ENCODE results near the gene SLC25A19. TPM values are rescaled to one million over a fixed set of nuclear protein-coding genes. Genes with fewer than 3 reads are reported as not detected.

The SLC25A19 gene
- total and polyA plus RNA-seq, 10 of the 15 experiments (the other 5 are each of a cell fraction or from before 2014, with no cell fraction given), result 32.9 to 91.6 (median 53.7) TPM

- TF ChIP-seq, protein P1, sequence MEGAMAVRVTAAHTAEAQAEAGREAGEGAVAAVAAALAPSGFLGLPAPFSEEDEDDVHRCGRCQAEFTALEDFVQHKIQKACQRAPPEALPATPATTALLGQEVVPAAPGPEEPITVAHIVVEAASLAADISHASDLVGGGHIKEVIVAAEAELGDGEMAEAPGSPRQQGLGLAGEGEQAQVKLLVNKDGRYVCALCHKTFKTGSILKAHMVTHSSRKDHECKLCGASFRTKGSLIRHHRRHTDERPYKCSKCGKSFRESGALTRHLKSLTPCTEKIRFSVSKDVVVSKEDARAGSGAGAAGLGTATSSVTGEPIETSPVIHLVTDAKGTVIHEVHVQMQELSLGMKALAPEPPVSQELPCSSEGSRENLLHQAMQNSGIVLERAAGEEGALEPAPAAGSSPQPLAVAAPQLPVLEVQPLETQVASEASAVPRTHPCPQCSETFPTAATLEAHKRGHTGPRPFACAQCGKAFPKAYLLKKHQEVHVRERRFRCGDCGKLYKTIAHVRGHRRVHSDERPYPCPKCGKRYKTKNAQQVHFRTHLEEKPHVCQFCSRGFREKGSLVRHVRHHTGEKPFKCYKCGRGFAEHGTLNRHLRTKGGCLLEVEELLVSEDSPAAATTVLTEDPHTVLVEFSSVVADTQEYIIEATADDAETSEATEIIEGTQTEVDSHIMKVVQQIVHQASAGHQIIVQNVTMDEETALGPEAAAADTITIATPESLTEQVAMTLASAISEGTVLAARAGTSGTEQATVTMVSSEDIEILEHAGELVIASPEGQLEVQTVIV (IDR thresholded peaks at IDR 0.05; ENCODE audit: borderline replicate concordance, partially characterized antibody), result no peak
- no peak for TF ChIP-seq ZBED1 (IDR thresholded peaks at IDR 0.05; ENCODE audit: borderline replicate concordance)
Measured at GRCh38 chr17:75327757-75328156, 38.5 kb upstream of the SLC25A19 start (continued).

DNA sequence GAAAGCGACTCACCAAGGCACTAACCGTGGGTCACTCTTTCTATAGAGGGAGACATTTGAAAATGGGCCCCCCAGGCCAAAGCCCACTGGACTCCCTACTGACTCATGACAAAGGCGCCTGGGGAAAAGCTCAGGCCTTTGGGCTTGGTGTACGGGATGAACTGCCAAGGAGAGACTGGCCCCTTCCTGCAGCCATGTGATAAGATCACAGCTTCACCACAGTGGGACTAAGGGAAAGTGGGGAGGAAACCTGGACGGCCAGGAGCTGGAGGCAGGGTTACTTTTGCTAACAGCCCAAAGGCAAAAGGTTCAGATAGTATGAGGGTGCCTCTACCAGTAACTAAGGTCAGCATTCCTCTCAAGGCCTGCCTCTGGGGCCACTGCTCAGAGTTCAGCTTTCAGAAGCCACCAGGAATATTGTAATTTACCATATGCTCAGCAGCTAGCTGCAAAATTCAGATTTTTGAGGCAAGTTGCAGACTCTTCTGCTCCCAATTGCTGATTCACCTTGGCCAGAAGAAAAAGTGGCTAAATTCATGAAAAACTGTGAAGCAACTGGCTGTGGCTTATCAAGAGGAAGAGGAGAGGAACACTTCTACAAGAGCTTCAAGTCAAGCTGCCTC is 37.1 kb upstream of the SLC25A19 start:
- RAD21 ChIA-PET (ENCODE audit: unreplicated experiment), result interaction anchor here (0.9 to 16.3 kb wide), 10 partner anchors 11 to 86 kb away, joined by 3 to 364 read pairs (median 5); partner anchors contain the start of genes GRB2 and SLC25A19
- H3K9ac ChIP-seq (ENCODE audit: control insufficient read depth, insufficient read depth, low read length), result no peak overlapping the region
- no peaks in the 10 kb centered on the region for H3K9me3 ChIP-seq (replicated peaks; ENCODE audit: control insufficient read depth, insufficient read depth, low read length)
- no peak for FAIRE-seq
- in situ Hi-C loops (cut with MboI) (no loop called here), intact Hi-C loops (cut with micrococcal nuclease; ENCODE audit: unreplicated experiment) (no loop called here)
- peaks cover 34% of the 10 kb centered on the region for H3K4me1 ChIP-seq (ENCODE audit: control insufficient read depth, insufficient read depth, low read length)
- TF ChIP-seq, protein P2, sequence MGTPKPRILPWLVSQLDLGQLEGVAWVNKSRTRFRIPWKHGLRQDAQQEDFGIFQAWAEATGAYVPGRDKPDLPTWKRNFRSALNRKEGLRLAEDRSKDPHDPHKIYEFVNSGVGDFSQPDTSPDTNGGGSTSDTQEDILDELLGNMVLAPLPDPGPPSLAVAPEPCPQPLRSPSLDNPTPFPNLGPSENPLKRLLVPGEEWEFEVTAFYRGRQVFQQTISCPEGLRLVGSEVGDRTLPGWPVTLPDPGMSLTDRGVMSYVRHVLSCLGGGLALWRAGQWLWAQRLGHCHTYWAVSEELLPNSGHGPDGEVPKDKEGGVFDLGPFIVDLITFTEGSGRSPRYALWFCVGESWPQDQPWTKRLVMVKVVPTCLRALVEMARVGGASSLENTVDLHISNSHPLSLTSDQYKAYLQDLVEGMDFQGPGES (IDR thresholded peaks at IDR 0.05), result no peak
- TF ChIP-seq, protein P3, sequence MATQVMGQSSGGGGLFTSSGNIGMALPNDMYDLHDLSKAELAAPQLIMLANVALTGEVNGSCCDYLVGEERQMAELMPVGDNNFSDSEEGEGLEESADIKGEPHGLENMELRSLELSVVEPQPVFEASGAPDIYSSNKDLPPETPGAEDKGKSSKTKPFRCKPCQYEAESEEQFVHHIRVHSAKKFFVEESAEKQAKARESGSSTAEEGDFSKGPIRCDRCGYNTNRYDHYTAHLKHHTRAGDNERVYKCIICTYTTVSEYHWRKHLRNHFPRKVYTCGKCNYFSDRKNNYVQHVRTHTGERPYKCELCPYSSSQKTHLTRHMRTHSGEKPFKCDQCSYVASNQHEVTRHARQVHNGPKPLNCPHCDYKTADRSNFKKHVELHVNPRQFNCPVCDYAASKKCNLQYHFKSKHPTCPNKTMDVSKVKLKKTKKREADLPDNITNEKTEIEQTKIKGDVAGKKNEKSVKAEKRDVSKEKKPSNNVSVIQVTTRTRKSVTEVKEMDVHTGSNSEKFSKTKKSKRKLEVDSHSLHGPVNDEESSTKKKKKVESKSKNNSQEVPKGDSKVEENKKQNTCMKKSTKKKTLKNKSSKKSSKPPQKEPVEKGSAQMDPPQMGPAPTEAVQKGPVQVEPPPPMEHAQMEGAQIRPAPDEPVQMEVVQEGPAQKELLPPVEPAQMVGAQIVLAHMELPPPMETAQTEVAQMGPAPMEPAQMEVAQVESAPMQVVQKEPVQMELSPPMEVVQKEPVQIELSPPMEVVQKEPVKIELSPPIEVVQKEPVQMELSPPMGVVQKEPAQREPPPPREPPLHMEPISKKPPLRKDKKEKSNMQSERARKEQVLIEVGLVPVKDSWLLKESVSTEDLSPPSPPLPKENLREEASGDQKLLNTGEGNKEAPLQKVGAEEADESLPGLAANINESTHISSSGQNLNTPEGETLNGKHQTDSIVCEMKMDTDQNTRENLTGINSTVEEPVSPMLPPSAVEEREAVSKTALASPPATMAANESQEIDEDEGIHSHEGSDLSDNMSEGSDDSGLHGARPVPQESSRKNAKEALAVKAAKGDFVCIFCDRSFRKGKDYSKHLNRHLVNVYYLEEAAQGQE (IDR thresholded peaks at IDR 0.05; ENCODE audit: low read depth, low read length), result no peak
- H3K4me3 ChIP-seq, result no peak overlapping the region
- CTCF ChIA-PET, result interaction anchor here (0.9 to 13.8 kb wide), 8 partner anchors 16 to 125 kb away, joined by 3 to 182 read pairs (median 6); partner anchors contain the start of gene GRB2
- DNase-seq (ENCODE audit: low read depth, low spot score), result no peak
- H2AFZ ChIP-seq (ENCODE audit: control insufficient read depth, low read depth, low read length), result no peak overlapping the region
- SMC1A ChIA-PET (ENCODE audit: uncharacterized antibody, unreplicated experiment), result interaction anchor here (0.5 to 8.7 kb wide), 12 partner anchors 13 to 96 kb away, joined by 3 to 115 read pairs (median 4); partner anchors contain the start of genes GGA3, MRPS7 and SLC25A19
- POLR2A ChIA-PET, result interaction anchor here (0.5 to 2.4 kb wide), 13 partner anchors 10 to 89 kb away, joined by 3 to 13 read pairs (median 5); partner anchors contain the start of gene SLC25A19
- H3K4me2 ChIP-seq (ENCODE audit: control insufficient read depth, insufficient read depth), result peak overlapping the region; percentile 35; the same call in 1 of the 2 replicates
- BruUV-seq (replicated peaks), result no TSS peak
- H3K27me3 ChIP-seq (replicated peaks in 1 of 2; ENCODE audit: control insufficient read depth in 2 of 2, insufficient read depth in 2 of 2, low read length in 1 of 2), result no peaks in the 10 kb centered on the region
- peaks cover 58% of the 10 kb centered on the region for H3K79me2 ChIP-seq (ENCODE audit: control insufficient read depth, insufficient read depth, low read length)
- peaks cover 5% of the 10 kb centered on the region; the same call in 1 of the 2 replicates for H4K20me1 ChIP-seq (ENCODE audit: control insufficient read depth, insufficient read depth)
- 63% methylated on average over 5 of the region's 5 CpGs for WGBS (ENCODE audit: insufficient coverage, insufficient replicate concordance, low lambda C conversion rate, missing lambda C conversion rate)
- ATAC-seq, result no peak
- H3K36me3 ChIP-seq (ENCODE audit: control insufficient read depth in 2 of 2, insufficient read depth in 2 of 2, low read length in 1 of 2), result peaks cover 23 to 34% of the 10 kb centered on the region in 2 experiments
- H3K27ac ChIP-seq (ENCODE audit: control insufficient read depth, insufficient read depth), result peak overlapping the region; percentile 64

Measured in GM12878 (cell line).